ENCODE measurements around the gene DYRK1A.

DYRK1A gene

DNA sequence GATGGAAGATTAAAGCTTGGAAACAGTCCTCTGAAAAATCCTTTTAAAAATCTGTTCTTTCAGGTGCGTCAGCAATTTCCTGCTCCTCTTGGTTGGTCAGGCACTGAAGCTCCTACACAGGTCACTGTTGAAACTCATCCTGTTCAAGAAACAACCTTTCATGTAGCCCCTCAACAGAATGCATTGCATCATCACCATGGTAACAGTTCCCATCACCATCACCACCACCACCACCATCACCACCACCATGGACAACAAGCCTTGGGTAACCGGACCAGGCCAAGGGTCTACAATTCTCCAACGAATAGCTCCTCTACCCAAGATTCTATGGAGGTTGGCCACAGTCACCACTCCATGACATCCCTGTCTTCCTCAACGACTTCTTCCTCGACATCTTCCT lies 145.3 kb downstream of the DYRK1A start:
- DNase-seq (ENCODE audit: low spot score) = no peak
- Histone ChIP-seq H2BK12ac (ENCODE audit: low read length) (no peak overlapping the region), H3K4me3 (ENCODE audit: low read length in 2 of 2) (no peak overlapping the region), H3K9ac (ENCODE audit: low read depth, low read length, poor library complexity) (no peak overlapping the region), H2BK5ac (ENCODE audit: low read length) (no peak overlapping the region), H3K4ac (ENCODE audit: low read length) (no peak overlapping the region), H2AK5ac (ENCODE audit: low read depth, low read length) (no peak overlapping the region), H3K4me1 (ENCODE audit: control insufficient read depth in 2 of 2, insufficient read depth in 1 of 2, low read depth in 1 of 2, low read length in 2 of 2) (no peaks in the 10 kb centered on the region), H3K18ac (ENCODE audit: low read length) (no peak overlapping the region), H3K79me1 (ENCODE audit: low read depth, low read length) (peaks cover 4% of the 10 kb centered on the region), H3K27ac (replicated peaks; ENCODE audit: low read length) (no peak overlapping the region), H2BK15ac (ENCODE audit: low read length) (no peak overlapping the region), H4K8ac (ENCODE audit: low read depth, low read length) (no peak overlapping the region), H2AFZ (ENCODE audit: low read length) (no peak overlapping the region), H4K91ac (ENCODE audit: low read depth, low read length, poor library complexity) (no peak overlapping the region), H3K4me2 (ENCODE audit: insufficient read depth, low read length, poor library complexity, severe bottlenecking) (no peak overlapping the region), H2BK120ac (ENCODE audit: low read depth, low read length) (no peak overlapping the region), H3K27me3 (ENCODE audit: control insufficient read depth in 3 of 3, insufficient read depth in 3 of 3, low read depth in 1 of 3, low read length in 3 of 3) (no peaks in the 10 kb centered on the region), H3K9me3 (replicated peaks in 1 of 2; ENCODE audit: control insufficient read depth in 2 of 2, insufficient read depth in 1 of 2, low read depth in 1 of 2, low read length in 2 of 2) (no peaks in the 10 kb centered on the region), H3K14ac (ENCODE audit: low read length) (no peak overlapping the region), H3K36me3 (replicated peaks in 1 of 2; ENCODE audit: control insufficient read depth in 2 of 2, insufficient read depth in 2 of 2, low read length in 2 of 2) (peaks cover 44 to 100% of the 10 kb centered on the region in 2 donors), H3K23ac (ENCODE audit: low read depth, low read length, poor library complexity) (no peak overlapping the region)
- no CpG with 5 or more reads among the region's 5 CpGs for WGBS, 2 donors (ENCODE audit: extremely low coverage in 2 of 2, insufficient read length in 2 of 2, insufficient replicate concordance in 1 of 2)

DNA sequence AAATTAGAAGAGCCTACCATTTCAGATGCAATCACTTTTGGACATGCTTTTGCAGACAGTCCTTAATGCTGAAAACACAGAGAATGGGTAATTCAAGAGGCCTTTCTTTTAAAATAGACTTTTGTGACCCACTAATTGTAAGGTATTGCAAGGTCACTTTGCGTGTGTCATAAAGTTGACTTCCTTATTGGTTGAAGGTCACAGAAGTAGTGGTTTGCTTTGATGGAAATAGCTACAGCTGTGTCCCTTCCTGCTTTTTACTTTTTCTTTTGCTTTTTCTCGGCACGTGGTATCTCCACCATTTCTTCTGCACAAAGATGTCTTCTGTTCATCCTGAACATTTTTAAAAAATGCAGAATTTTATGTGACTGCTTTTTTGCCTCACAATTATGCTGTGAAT lies 146.8 kb downstream of the DYRK1A start:
- Histone ChIP-seq H2BK15ac (ENCODE audit: low read length) (no peak overlapping the region), H2AK5ac (ENCODE audit: low read depth, low read length) (no peak overlapping the region), H2BK12ac (ENCODE audit: low read length) (no peak overlapping the region), H3K4me2 (ENCODE audit: insufficient read depth, low read length, poor library complexity, severe bottlenecking) (no peak overlapping the region), H4K91ac (ENCODE audit: low read depth, low read length, poor library complexity) (no peak overlapping the region), H2AFZ (ENCODE audit: low read length) (no peak overlapping the region), H3K4ac (ENCODE audit: low read length) (no peak overlapping the region), H3K4me1 (ENCODE audit: control insufficient read depth in 2 of 2, insufficient read depth in 1 of 2, low read depth in 1 of 2, low read length in 2 of 2) (no peaks in the 10 kb centered on the region), H2BK120ac (ENCODE audit: low read depth, low read length) (no peak overlapping the region), H3K27me3 (ENCODE audit: control insufficient read depth in 3 of 3, insufficient read depth in 3 of 3, low read depth in 1 of 3, low read length in 3 of 3) (no peaks in the 10 kb centered on the region), H3K9ac (ENCODE audit: low read depth, low read length, poor library complexity) (no peak overlapping the region), H2BK5ac (ENCODE audit: low read length) (no peak overlapping the region), H3K23ac (ENCODE audit: low read depth, low read length, poor library complexity) (no peak overlapping the region), H3K14ac (ENCODE audit: low read length) (no peak overlapping the region), H3K18ac (ENCODE audit: low read length) (no peak overlapping the region), H3K4me3 (ENCODE audit: low read length in 2 of 2) (no peak overlapping the region), H3K79me1 (ENCODE audit: low read depth, low read length) (peaks cover 4% of the 10 kb centered on the region), H3K36me3 (replicated peaks in 1 of 2; ENCODE audit: control insufficient read depth in 2 of 2, insufficient read depth in 2 of 2, low read length in 2 of 2) (peaks cover 32 to 100% of the 10 kb centered on the region in 2 donors), H3K9me3 (replicated peaks in 1 of 2; ENCODE audit: control insufficient read depth in 2 of 2, insufficient read depth in 1 of 2, low read depth in 1 of 2, low read length in 2 of 2) (no peaks in the 10 kb centered on the region), H3K27ac (replicated peaks; ENCODE audit: low read length) (no peak overlapping the region), H4K8ac (ENCODE audit: low read depth, low read length) (no peak overlapping the region)
- WGBS, 2 donors (ENCODE audit: extremely low coverage in 2 of 2, insufficient read length in 2 of 2, insufficient replicate concordance in 1 of 2) = no CpG with 5 or more reads among the region's 3 CpGs
- DNase-seq (ENCODE audit: low spot score) = no peak

DNA sequence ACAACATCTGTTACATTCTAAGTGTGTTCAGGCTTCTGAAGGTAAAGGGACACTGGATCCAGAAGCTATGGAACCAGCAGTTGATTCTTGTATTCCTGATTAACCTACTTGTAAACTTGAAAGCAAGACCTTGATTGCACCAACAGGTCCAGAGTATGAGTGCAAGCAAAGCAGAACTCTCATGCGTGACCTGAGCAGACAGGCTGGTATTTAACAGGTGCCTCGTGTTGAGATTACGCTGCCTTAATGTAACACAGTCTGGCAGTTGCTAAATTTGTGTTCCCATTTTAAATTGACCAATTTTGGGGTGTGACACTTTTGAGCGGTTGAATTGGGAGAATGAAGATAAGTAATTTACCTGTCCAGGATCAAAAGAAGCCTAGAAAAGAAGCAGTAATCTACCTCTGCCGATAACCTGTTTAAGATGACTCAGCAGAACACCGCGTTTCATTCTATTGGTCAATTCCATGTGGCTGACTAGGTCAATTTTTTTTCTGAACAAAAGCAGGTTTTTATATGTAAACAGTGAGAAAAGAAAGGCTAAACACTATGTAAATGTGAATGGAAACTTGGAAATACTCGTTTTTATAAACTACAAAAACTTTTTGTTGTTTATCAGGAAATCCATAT lies 147.6 kb downstream of the DYRK1A start:
- DNase-seq (ENCODE audit: low spot score) = no peak
- H3K79me1 ChIP-seq (ENCODE audit: low read depth, low read length) = peaks cover 4% of the 10 kb centered on the region
- no peak overlapping the region for H2BK5ac ChIP-seq (ENCODE audit: low read length)
- H3K23ac ChIP-seq (ENCODE audit: low read depth, low read length, poor library complexity) = no peak overlapping the region
- no peaks in the 10 kb centered on the region for H3K27me3 ChIP-seq (ENCODE audit: control insufficient read depth in 3 of 3, insufficient read depth in 3 of 3, low read depth in 1 of 3, low read length in 3 of 3)
- H3K4me3 ChIP-seq (ENCODE audit: low read length in 2 of 2) = no peak overlapping the region
- no peak overlapping the region for H3K14ac ChIP-seq (ENCODE audit: low read length)
- H3K4me1 ChIP-seq (ENCODE audit: control insufficient read depth in 2 of 2, insufficient read depth in 1 of 2, low read depth in 1 of 2, low read length in 2 of 2) = no peaks in the 10 kb centered on the region
- no peak overlapping the region for H2BK120ac ChIP-seq (ENCODE audit: low read depth, low read length)
- no peak overlapping the region for H2BK12ac ChIP-seq (ENCODE audit: low read length)
- H2BK15ac ChIP-seq (ENCODE audit: low read length) = no peak overlapping the region
- no peak overlapping the region for H3K4ac ChIP-seq (ENCODE audit: low read length)
- H2AK5ac ChIP-seq (ENCODE audit: low read depth, low read length) = no peak overlapping the region
- no peak overlapping the region for H3K9ac ChIP-seq (ENCODE audit: low read depth, low read length, poor library complexity)
- no peak overlapping the region for H4K8ac ChIP-seq (ENCODE audit: low read depth, low read length)
- WGBS, 2 donors (ENCODE audit: extremely low coverage in 2 of 2, insufficient read length in 2 of 2, insufficient replicate concordance in 1 of 2) = no CpG with 5 or more reads among the region's 8 CpGs
- H3K9me3 ChIP-seq (replicated peaks in 1 of 2; ENCODE audit: control insufficient read depth in 2 of 2, insufficient read depth in 1 of 2, low read depth in 1 of 2, low read length in 2 of 2) = no peaks in the 10 kb centered on the region
- H3K27ac ChIP-seq (replicated peaks; ENCODE audit: low read length) = no peak overlapping the region
- no peak overlapping the region for H3K18ac ChIP-seq (ENCODE audit: low read length)
- H3K4me2 ChIP-seq (ENCODE audit: insufficient read depth, low read length, poor library complexity, severe bottlenecking) = no peak overlapping the region
- no peak overlapping the region for H2AFZ ChIP-seq (ENCODE audit: low read length)
- peaks cover 28 to 92% of the 10 kb centered on the region in 2 donors for H3K36me3 ChIP-seq (replicated peaks in 1 of 2; ENCODE audit: control insufficient read depth in 2 of 2, insufficient read depth in 2 of 2, low read length in 2 of 2)
- H4K91ac ChIP-seq (ENCODE audit: low read depth, low read length, poor library complexity) = no peak overlapping the region

DNA sequence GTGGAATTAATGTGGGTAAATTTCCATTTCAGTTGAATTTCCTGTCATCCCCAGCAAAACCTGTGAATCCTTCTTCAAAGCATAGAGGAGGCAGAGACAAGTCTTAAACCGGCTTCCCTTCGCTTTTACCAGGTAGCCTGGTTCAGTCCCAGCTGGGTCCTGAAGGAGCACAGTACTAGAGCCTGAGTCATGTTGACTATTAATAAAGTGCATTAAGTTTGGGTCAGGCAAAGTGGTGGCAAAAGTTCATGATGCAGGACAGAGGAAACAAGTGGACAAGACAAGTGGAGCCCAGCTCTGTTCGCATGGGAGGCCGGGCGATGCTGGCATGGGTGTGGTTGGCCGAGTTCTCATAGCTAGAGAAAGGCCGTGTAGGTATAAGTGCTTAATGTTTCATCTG lies 150.4 kb downstream of the DYRK1A start:
- H3K9ac ChIP-seq (ENCODE audit: low read depth, low read length, poor library complexity) = no peak overlapping the region

More for the DNA sequence above, 150.4 kb downstream of the DYRK1A start:
- Histone ChIP-seq H3K36me3 (replicated peaks in 1 of 2; ENCODE audit: control insufficient read depth in 2 of 2, insufficient read depth in 2 of 2, low read length in 2 of 2) (peaks cover 14 to 64% of the 10 kb centered on the region in 2 donors), H3K4me2 (ENCODE audit: insufficient read depth, low read length, poor library complexity, severe bottlenecking) (no peak overlapping the region), H4K8ac (ENCODE audit: low read depth, low read length) (no peak overlapping the region), H3K14ac (ENCODE audit: low read length) (no peak overlapping the region), H3K27me3 (ENCODE audit: control insufficient read depth in 3 of 3, insufficient read depth in 3 of 3, low read depth in 1 of 3, low read length in 3 of 3) (no peaks in the 10 kb centered on the region), H2BK120ac (ENCODE audit: low read depth, low read length) (no peak overlapping the region), H3K27ac (replicated peaks; ENCODE audit: low read length) (no peak overlapping the region), H2AFZ (ENCODE audit: low read length) (no peak overlapping the region), H2BK5ac (ENCODE audit: low read length) (no peak overlapping the region), H3K4ac (ENCODE audit: low read length) (no peak overlapping the region), H3K79me1 (ENCODE audit: low read depth, low read length) (peaks cover 2% of the 10 kb centered on the region), H3K4me1 (ENCODE audit: control insufficient read depth in 2 of 2, insufficient read depth in 1 of 2, low read depth in 1 of 2, low read length in 2 of 2) (no peaks in the 10 kb centered on the region), H3K9me3 (replicated peaks in 1 of 2; ENCODE audit: control insufficient read depth in 2 of 2, insufficient read depth in 1 of 2, low read depth in 1 of 2, low read length in 2 of 2) (no peaks in the 10 kb centered on the region), H3K18ac (ENCODE audit: low read length) (no peak overlapping the region), H3K23ac (ENCODE audit: low read depth, low read length, poor library complexity) (no peak overlapping the region), H2BK12ac (ENCODE audit: low read length) (no peak overlapping the region), H2BK15ac (ENCODE audit: low read length) (no peak overlapping the region), H4K91ac (ENCODE audit: low read depth, low read length, poor library complexity) (no peak overlapping the region), H3K4me3 (ENCODE audit: low read length in 2 of 2) (no peak overlapping the region), H2AK5ac (ENCODE audit: low read depth, low read length) (no peak overlapping the region)
- no CpG with 5 or more reads among the region's 7 CpGs for WGBS, 2 donors (ENCODE audit: extremely low coverage in 2 of 2, insufficient read length in 2 of 2, insufficient replicate concordance in 1 of 2)
- no peak for DNase-seq (ENCODE audit: low spot score)

Measured in neuronal stem cell (in vitro differentiated cells).